ENCODE data around the gene TSPAN4.

- TF ChIP-seq CTCF (IDR thresholded peaks at IDR 0.05; ENCODE audit: insufficient read depth, low read length) (no peak), REST (IDR thresholded peaks at IDR 0.05; ENCODE audit: insufficient replicate concordance, low read depth) (no peak), POLR2AphosphoS5 (IDR thresholded peaks at IDR 0.05; ENCODE audit: low read depth) (no peak), GABPA (IDR thresholded peaks at IDR 0.05; ENCODE audit: low read depth) (no peak)
Measured at GRCh38 chr11:871472-871871, 28.8 kb downstream of the TSPAN4 start.
